GM23338 (cell line): ENCODE results near the gene PRKG2. TPM values are rescaled to one million over a fixed set of nuclear protein-coding genes. Genes with fewer than 3 reads are reported as not detected.

ENCODE experiments used
- ATAC-seq: fragments of 200-7000 bp; cut with Tn5 transposase; 3 replicates; pipeline ENCODE4 v1.9.1; 2020
- DNase-seq: peaks from one replicate; pipeline ENCODE4 v3.0.0-alpha.2; 2015; ENCODE audit warnings: low spot score
- H2AFZ ChIP-seq: fragments of 200-600 bp; sonication (generic); 2 replicates; pipeline ENCODE4 v1.8.0; 2016; ENCODE audit warnings: antibody characterized with exemption, mild to moderate bottlenecking, moderate library complexity
- H3F3A ChIP-seq: fragments of 200-600 bp; sonication (generic); replicated peaks from 2 replicates; pipeline ENCODE4 v1.8.0; 2017; ENCODE audit warnings: antibody characterized with exemption, mixed run types, low read depth
- H3K27ac ChIP-seq: fragments of 200-600 bp; sonication (generic); 2 replicates; pipeline ENCODE4 v1.6.1; 2016; ENCODE audit warnings: low read depth
- H3K27me3 ChIP-seq: fragments of 200-600 bp; sonication (generic); 2 replicates; pipeline ENCODE4 v1.8.0; 2016; ENCODE audit warnings: mild to moderate bottlenecking, mixed run types, moderate library complexity; ENCODE audit not compliant: insufficient read depth
- H3K36me3 ChIP-seq: fragments of 200-600 bp; sonication (generic); 2 replicates; pipeline ENCODE4 v1.8.0; 2016; ENCODE audit warnings: mild to moderate bottlenecking; ENCODE audit not compliant: insufficient read depth
- H3K4me1 ChIP-seq: fragments of 200-600 bp; sonication (generic); 2 replicates; pipeline ENCODE4 v1.8.0; 2016; ENCODE audit warnings: mild to moderate bottlenecking, moderate library complexity; ENCODE audit not compliant: insufficient read depth
- H3K4me2 ChIP-seq: fragments of 200-600 bp; sonication (generic); 2 replicates; pipeline ENCODE4 v1.7.1; 2017; ENCODE audit warnings: mixed run types
- H3K4me3 ChIP-seq: fragments of 200-600 bp; sonication (generic); 2 replicates; pipeline ENCODE4 v1.6.1; 2016; ENCODE audit warnings: mixed run types
- H3K79me2 ChIP-seq: fragments of 200-600 bp; sonication (generic); replicated peaks from 2 replicates; pipeline ENCODE4 v1.8.0; 2017; ENCODE audit warnings: mild to moderate bottlenecking; ENCODE audit not compliant: insufficient read depth
- H3K9me2 ChIP-seq: fragments of 200-600 bp; sonication (generic); 2 replicates; pipeline ENCODE4 v1.8.0; 2017; ENCODE audit not compliant: insufficient read depth
- H4K20me1 ChIP-seq: fragments of 200-600 bp; sonication (generic); replicated peaks from 2 replicates; pipeline ENCODE4 v1.8.0; 2017; ENCODE audit warnings: mild to moderate bottlenecking; ENCODE audit not compliant: insufficient read depth
- H3K27ac Mint-ChIP-seq: 2 replicates; pipeline ENCODE4 v1.8.0; 2020; ENCODE audit warnings: inconsistent platforms, mild to moderate bottlenecking, moderate library complexity, mixed read lengths
- H3K27me3 Mint-ChIP-seq: 3 replicates; pipeline ENCODE4 v1.8.0; 2022; ENCODE audit warnings: low read depth, mild to moderate bottlenecking, moderate library complexity, mixed read lengths, inconsistent platforms; ENCODE audit not compliant: insufficient read depth, poor library complexity
- H3K36me3 Mint-ChIP-seq: 3 replicates; pipeline ENCODE4 v1.8.0; 2021; ENCODE audit warnings: low read depth, mild to moderate bottlenecking, inconsistent platforms, moderate library complexity, mixed read lengths
- H3K4me1 Mint-ChIP-seq: 3 replicates; pipeline ENCODE4 v1.8.0; 2020; ENCODE audit warnings: mild to moderate bottlenecking, inconsistent platforms, mixed read lengths
- H3K4me3 Mint-ChIP-seq: 3 replicates; pipeline ENCODE4 v1.8.0; 2021; ENCODE audit warnings: moderate library complexity, mild to moderate bottlenecking, inconsistent platforms, mixed read lengths
- H3K9me3 Mint-ChIP-seq: 3 replicates; pipeline ENCODE4 v1.8.0; 2020; ENCODE audit warnings: moderate library complexity, mild to moderate bottlenecking, inconsistent platforms, mixed read lengths
- CREB1 ChIP-seq: fragments of 250-450 bp; sonication (Bioruptor Pico); IDR thresholded peaks from 2 replicates; pipeline ENCODE4 v1.5.0; 2020; ENCODE audit warnings: low read depth, mild to moderate bottlenecking, moderate library complexity
- CTCF ChIP-seq, 2 experiments: fragments of 200-600 bp in 1 of 2; sonication (generic) in 1 of 2; conservative IDR thresholded peaks; 2 replicates each; pipeline versions ENCODE4 v1.5.1 to v1.6.1; 2016 to 2017; ENCODE audit warnings: antibody characterized with exemption in 2 of 2, low read depth in 2 of 2, mild to moderate bottlenecking in 2 of 2, moderate library complexity in 1 of 2
- ETS1 ChIP-seq: IDR thresholded peaks from 2 replicates; pipeline ENCODE4 v1.6.1; 2016; ENCODE audit warnings: antibody characterized with exemption
- EZH2 ChIP-seq: fragments of 200-600 bp; sonication (generic); IDR thresholded peaks from one replicate; pipeline ENCODE4 v1.8.0; 2017; ENCODE audit warnings: antibody characterized with exemption, mild to moderate bottlenecking, low read depth; ENCODE audit not compliant: unreplicated experiment
- EZH2phosphoT487 ChIP-seq: fragments of 200-600 bp; sonication (generic); IDR thresholded peaks from one replicate; pipeline ENCODE4 v1.8.1; 2018; ENCODE audit warnings: antibody characterized with exemption; ENCODE audit not compliant: unreplicated experiment
- JUNB ChIP-seq: IDR thresholded peaks from one replicate; pipeline ENCODE4 v1.6.1; 2016; ENCODE audit warnings: antibody characterized with exemption; ENCODE audit not compliant: unreplicated experiment
- NANOG ChIP-seq: IDR thresholded peaks from 2 replicates; pipeline ENCODE4 v1.6.1; 2016; ENCODE audit warnings: antibody characterized with exemption, borderline replicate concordance
- POLR2AphosphoS5 ChIP-seq: IDR thresholded peaks from 2 replicates; pipeline ENCODE4 v1.6.1; 2016; ENCODE audit warnings: antibody characterized with exemption, low read depth
- REST ChIP-seq: IDR thresholded peaks from one replicate; pipeline ENCODE4 v1.6.1; 2018; ENCODE audit warnings: antibody characterized with exemption; ENCODE audit not compliant: unreplicated experiment
- STAT1 ChIP-seq: IDR thresholded peaks from one replicate; pipeline ENCODE4 v1.6.1; 2016; ENCODE audit warnings: antibody characterized with exemption; ENCODE audit not compliant: unreplicated experiment
- ZNF114 ChIP-seq: fragments of 250-450 bp; sonication (Bioruptor Pico); IDR thresholded peaks from 2 replicates; pipeline ENCODE4 v1.5.0; 2020; ENCODE audit warnings: mild to moderate bottlenecking, moderate library complexity
- ZNF331 ChIP-seq: fragments of 250-450 bp; sonication (Bioruptor Pico); IDR thresholded peaks from 2 replicates; pipeline ENCODE4 v1.5.0; 2020; ENCODE audit warnings: low read depth, mild to moderate bottlenecking, moderate library complexity
- ZNF462 ChIP-seq: fragments of 250-450 bp; sonication (Bioruptor Pico); IDR thresholded peaks from 2 replicates; pipeline ENCODE4 v1.5.0; 2020; ENCODE audit warnings: mild to moderate bottlenecking, moderate library complexity
- polyA plus RNA-seq: library from polyadenylated mRNA; unstranded; fragments of >200 nt; fragmentation: Nextera tagmentation; extraction: Ambion mirVana; gene quantifications from 2 replicates; pipeline ENCODE4 v1.2.1, GENCODE V29; 2016
- total RNA-seq: library from RNA; depleted of rRNA; stranded (reverse); fragments of >200 nt; shearing (Covaris generic); gene quantifications from 2 replicates; pipeline ENCODE4 v1.2.3, GENCODE V29; 2014

PRKG2 gene
- total and polyA plus RNA-seq, 2 experiments from 2014 or later, result 1.9 to 3.6 TPM

- H3K36me3 Mint-ChIP-seq, result no peaks in the 10 kb centered on the region
- Histone ChIP-seq H3K4me2 (no peak overlapping the region), H3K27ac (no peak overlapping the region), H3K36me3 (no peaks in the 10 kb centered on the region), H2AFZ (no peak overlapping the region), H3K4me3 (no peak overlapping the region), H3F3A (no peaks in the 10 kb centered on the region), H3K27me3 (no peaks in the 10 kb centered on the region), H4K20me1 (no peaks in the 10 kb centered on the region), H3K4me1 (0 out of 2 replicates have a peak, but pooled peaks cover 3% of the 10 kb centered on the region), H3K79me2 (no peaks in the 10 kb centered on the region), H3K9me2 (no peaks in the 10 kb centered on the region)
- no peaks in the 10 kb centered on the region for H3K27me3 Mint-ChIP-seq
- no peak for DNase-seq
- TF ChIP-seq ETS1, result no peak
- no peak for TF ChIP-seq EZH2
- TF ChIP-seq ZNF114 (CRISPR knock-in tag), result no peak
- TF ChIP-seq CTCF (conservative IDR thresholded peaks at IDR 0.05; ENCODE audit: low read depth in 2 of 2), result no peak
- no peak for TF ChIP-seq JUNB
- no peak for TF ChIP-seq REST
- no peak for TF ChIP-seq EZH2phosphoT487
- no peak for TF ChIP-seq ZNF462
- no peak for TF ChIP-seq NANOG
- no peak for TF ChIP-seq ZNF331 (CRISPR knock-in tag)
- TF ChIP-seq CREB1, result no peak
- no peak for TF ChIP-seq POLR2AphosphoS5
- TF ChIP-seq STAT1, result no peak
- no peak for ATAC-seq
- H3K27ac Mint-ChIP-seq, result no peak overlapping the region
- H3K4me3 Mint-ChIP-seq, result no peak overlapping the region
- no peaks in the 10 kb centered on the region for H3K4me1 Mint-ChIP-seq
- no peaks in the 10 kb centered on the region for H3K9me3 Mint-ChIP-seq
These were observed 119.6 kb downstream of the PRKG2 start for GRCh38 chr4:81095389-81095788.
